CD4-positive, alpha-beta T cell treated with Interleukin-2 at 100 ng/mL for 4 hours (primary cell): ENCODE measurements around the gene RASGRP3.
"Not testable (repeated sequence)": the region's sequence is repeated elsewhere in the genome, so short reads cannot be mapped to it uniquely, and the experiment has no call there.

Experiments
- DNase-seq: peaks from one replicate; pipeline ENCODE4 v3.0.0-alpha.2; 2020; ENCODE audit warnings: low spot score

The RASGRP3 gene, protein sequence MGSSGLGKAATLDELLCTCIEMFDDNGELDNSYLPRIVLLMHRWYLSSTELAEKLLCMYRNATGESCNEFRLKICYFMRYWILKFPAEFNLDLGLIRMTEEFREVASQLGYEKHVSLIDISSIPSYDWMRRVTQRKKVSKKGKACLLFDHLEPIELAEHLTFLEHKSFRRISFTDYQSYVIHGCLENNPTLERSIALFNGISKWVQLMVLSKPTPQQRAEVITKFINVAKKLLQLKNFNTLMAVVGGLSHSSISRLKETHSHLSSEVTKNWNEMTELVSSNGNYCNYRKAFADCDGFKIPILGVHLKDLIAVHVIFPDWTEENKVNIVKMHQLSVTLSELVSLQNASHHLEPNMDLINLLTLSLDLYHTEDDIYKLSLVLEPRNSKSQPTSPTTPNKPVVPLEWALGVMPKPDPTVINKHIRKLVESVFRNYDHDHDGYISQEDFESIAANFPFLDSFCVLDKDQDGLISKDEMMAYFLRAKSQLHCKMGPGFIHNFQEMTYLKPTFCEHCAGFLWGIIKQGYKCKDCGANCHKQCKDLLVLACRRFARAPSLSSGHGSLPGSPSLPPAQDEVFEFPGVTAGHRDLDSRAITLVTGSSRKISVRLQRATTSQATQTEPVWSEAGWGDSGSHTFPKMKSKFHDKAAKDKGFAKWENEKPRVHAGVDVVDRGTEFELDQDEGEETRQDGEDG

DNA sequence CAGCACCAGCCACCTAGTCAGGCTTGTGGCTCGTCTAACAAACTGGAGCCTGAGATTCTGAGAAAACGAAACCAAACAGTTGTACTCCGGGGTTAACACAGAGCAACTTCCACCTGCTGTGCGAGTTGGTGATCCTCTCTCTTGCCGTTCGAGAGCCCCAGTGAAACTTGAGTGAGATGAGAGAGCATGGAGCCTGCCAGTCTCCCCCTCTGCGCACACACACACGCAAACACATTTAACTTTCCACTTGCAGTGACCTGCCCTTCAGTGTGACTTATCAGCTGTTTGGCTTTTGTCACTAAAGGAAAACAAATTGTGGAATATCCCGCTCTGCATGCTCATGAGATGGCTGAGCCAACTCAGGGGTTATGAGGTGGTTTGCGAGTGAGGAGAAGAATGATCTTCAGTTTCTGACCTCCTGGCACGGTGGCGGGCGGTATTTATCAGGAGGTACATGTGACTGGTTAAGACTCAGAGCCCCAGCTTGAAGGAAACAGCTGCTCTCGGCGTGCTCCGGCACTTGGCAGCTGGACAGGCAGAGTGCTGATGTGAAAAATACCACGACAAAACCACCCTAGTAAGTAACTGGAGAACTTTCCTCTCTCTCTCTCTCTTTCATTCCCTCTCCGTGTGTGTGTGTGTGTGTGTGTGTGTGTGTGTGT lies at the start of gene RASGRP3:
Gene RASGRP3 (plus strand): TSS at position 519 of the 662 bp plus-strand sequence. CDS start 38,488 bp downstream, outside the sequence.
- DNase-seq = peak; percentile 74

DNA sequence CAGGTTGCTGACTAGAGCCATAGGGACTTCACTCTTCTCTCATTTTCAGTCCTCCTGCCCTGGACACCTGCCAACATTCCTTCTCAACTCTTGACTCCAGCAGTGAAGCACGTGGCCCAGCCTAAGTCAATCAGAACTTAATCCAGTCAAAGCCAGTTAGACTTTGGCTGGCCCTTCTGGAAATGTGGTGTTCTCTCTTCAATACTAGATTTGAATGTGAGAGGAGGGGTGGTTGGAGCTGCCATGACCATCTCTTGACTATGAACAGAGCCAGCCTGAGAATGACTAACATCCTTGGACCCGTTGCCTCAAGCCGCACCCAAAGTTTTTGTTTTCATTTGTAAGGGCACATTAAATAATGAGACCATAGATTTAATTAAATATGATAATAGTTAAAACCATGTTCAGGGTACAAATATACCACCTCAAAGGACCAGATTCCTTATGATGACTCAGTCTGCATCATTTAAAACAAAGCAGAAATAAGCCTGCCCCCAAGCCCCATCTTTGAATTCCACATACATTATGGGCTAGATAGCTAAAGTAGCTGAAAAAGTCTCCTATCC lies 49.7 kb upstream of the RASGRP3 start:
- DNase-seq = no peak

DNA sequence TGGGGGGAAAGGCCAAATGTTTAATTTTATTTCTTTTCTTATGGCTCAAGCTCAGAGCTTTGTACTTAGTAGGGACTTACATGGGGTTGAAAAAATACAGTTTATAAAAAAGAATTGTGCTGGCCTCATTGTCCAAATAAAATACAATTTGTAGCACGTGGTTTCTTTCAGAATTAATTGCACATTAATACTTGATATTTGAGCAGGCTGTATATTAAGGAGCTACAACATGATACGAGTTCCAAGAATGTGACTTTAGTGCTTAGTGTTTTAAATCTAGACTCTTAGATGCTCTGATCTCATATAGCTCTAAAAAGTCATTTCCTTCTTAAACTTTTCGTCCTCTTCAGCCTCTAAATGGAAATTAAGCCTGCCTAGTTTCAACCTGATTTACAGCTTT lies 46.4 kb upstream of the RASGRP3 start:
- no peak for DNase-seq

DNA sequence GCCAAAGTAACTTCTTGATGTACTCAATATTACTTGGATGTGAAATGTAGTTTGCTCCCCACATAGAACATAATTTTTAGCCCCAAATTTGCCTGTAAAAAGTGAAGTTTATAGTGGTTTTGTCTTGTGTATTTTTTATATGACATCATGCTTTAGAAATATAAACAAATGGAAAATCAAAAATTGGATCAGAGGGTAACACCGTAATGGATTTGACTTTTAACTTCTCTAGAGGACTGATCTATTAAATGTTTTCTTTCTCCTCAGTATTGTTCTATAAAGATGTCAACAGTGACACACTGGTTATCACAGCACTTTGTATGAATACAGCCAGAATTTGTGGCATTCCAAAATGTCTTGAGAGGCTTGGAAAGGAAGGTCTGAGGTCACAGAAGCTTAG lies 45.6 kb upstream of the RASGRP3 start:
- no peak for DNase-seq

DNA sequence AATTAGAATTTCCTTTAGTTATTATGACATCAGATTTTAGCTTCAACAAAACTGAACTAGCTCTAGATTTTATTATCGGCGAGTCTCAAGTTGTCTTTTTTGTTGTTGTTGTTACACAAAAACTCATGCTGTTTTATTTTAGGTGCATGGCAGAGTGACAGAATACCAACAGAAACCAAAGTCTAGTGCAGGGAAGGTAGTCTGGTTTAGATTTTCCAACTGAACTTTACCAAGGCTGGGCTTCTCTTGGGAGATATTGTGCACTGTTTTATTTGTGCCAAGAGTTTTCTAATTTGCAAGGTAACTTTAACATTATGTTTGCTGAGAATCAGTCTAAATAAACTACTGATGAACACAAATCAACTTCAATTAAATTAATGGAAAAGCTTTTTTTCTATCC lies 43.6 kb upstream of the RASGRP3 start:
- no peak for DNase-seq

DNA sequence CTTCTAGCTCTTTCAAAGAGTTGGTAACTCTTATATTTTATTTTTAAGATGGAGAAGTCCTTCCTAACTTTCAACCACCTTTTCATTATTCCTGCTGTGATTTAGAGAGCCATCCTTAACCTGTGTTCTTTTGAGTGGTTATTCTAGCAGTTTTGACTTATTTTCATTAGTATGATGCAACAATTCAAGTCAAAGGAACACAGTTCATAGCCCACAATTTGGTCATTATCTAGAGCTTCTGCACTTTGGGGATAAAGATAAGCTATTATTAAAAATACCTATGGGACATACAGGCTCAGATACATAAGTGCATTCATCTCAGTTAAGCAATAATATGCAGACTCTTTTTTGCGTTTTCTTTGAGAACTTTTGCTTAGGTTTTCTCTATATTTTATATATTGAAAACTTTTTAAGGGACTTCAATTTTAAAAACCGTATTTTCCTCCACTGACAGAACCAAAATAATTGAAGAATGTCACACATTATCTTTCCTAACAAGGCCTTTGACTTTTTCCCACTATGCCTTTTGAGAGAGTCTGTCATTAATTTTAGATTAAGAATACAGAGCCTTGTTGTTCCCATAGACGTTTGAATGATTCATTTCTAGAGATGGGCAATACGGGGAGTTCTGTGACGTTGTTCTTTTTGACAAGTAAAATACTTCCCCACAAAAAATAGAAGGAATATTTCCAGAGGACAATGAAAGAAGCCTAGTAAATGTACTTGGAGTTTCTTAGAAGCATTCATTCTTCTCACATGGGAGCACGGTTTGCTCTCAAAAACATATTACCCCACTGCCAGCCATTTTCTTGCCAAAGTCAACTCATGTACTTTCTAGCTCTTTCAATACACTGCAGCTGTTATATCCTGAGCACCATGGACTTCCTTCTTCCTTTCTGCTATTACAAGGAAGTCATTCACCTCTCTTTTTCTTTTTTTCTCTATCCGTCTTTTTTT lies 42.9 kb upstream of the RASGRP3 start:
- DNase-seq = no peak

DNA sequence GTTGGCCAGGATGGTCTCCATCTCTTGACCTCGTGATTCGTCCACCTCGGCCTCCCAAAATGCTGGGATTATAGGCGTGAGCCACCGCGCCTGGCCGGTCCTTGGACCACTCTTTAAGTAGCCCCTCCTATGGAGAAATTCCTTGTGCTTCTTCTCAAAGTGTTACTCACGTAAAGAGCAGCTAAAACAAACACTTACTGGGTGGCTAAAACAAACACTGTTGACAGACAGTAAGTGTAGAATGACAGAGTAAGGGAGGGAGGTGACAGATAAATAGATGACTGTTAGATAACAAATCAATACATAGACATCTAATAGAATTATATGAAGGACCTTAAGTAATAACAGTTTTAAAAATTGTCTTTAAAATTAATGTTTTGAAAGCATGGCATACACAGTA lies 40.9 kb upstream of the RASGRP3 start:
- DNase-seq = no peak

DNA sequence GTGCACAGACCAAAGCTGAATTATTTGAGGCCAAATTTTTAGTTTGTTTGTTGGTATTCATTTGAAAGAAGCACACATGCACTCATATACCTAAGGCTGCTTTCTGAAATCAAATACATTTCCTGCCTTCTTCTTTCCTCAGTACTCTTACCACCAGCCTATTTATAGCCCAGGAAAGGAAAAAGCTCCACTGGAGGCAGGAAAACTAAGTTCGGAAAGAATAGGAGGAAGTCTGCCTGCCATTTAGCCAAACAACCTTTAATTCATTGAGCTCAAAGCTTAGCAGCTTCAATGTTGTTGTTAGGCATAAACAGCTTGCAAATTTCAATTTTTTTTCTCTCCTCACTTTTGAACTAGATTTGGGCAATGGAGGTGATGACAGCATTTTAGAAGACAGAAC lies 40.4 kb upstream of the RASGRP3 start:
- DNase-seq = no peak

DNA sequence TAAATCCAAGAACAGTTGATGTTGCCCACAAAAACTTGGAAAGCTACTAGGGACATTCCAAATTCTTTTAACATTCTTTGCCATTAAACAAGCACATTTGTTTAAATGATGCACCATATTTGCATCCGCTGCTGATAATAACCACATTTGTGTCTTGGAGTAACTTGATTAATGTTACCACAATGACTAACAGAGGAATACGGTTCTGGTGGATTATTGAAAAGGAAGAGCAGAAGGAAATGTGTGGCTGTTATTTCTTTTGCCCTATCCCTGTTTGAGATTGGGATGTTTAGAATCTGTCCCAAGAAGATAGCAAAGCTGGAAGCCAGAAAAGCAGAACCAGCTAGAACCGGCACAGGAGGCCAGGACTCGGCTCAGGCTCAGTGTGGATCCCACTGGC lies 39.2 kb upstream of the RASGRP3 start:
- no peak for DNase-seq

DNA sequence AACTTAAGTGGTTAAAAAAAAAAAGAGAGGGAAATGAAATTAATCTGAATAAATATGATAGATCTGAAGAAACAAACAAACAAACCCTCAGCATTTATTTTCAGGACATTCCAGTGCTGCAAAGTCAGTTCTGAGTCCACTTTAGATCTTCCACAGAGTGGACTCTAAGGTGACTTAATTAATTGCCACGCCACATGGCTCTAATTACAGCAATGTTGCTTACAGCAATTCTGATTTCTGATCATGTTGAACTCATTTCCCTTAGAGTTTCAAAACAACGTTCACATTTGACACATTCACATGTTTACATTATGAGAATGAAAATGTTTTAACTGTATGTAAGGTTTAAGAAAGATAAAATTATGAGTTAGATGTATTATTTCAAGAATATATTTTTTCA lies 38.6 kb upstream of the RASGRP3 start:
- DNase-seq = no peak

DNA sequence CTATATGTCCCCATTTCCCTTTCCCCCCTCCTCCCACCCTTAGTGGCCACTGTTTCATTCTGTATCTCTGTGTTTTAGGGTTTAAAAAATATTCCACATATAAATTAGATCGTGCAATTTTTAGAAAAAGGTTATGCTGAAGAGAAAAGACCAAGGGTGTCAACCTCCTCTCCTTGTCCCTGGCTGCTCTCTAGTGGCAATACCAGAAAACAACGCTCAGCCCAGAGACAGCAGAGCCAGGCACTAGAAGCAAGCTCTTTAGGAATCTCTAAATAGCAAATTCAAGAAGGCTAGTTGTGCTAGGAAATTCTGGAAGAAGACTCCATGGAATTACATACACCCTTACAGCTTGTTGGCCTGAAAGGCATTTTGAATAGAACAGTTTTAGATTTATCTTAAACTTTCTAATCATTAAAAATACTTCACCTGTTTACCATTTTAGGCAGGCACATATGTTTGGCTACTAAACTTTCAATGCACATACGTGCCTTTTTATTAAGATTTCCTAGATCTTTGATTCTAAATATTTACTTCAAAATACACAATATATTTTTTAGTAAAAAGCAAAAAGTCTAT lies 35.1 kb upstream of the RASGRP3 start:
- peak; percentile 9 for DNase-seq

DNA sequence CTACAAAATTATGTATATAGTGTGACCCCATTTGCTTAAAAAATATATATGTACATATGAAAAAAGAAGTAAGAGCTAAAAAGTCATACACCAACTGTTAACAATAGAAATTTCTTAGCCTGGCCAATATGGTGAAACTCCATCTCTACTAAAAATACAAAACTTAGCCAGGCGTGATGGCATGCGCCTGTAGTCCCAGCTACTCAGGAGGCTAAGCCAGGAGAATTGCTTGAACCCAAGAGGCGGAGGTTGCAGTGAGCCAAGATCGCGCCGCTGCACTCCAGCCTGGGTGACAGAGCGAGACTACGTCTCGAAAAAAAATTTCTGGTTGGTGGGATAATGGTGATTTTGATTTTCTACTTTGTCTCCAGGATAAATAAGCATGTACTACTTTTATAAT lies 34.4 kb upstream of the RASGRP3 start:
- DNase-seq = not testable (repeated sequence)

DNA sequence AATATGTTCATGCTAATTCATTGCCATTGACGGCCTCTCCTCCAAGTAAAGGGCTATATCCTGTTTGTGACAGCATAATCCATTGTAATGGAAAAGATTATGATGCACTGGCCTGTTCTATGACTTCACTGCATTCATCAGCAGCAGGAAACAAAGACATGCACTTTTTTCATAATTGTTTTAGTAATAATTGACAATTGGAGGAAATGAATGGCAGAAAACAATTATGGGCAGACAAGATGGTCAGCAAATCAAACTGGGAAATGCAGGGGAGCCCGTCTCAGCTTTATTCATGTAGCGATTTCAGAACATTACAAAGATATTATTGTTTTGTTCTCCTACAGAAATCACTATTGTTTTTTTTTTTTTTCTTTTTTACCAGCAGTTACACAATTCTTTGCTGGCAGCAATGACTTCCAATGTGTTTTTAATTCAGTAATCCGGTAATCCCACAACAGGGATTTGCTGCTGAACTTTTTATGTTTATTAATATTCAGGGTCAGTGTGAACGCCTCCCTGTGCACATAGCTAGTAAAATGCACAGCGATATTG lies 33.8 kb upstream of the RASGRP3 start:
- no peak for DNase-seq

DNA sequence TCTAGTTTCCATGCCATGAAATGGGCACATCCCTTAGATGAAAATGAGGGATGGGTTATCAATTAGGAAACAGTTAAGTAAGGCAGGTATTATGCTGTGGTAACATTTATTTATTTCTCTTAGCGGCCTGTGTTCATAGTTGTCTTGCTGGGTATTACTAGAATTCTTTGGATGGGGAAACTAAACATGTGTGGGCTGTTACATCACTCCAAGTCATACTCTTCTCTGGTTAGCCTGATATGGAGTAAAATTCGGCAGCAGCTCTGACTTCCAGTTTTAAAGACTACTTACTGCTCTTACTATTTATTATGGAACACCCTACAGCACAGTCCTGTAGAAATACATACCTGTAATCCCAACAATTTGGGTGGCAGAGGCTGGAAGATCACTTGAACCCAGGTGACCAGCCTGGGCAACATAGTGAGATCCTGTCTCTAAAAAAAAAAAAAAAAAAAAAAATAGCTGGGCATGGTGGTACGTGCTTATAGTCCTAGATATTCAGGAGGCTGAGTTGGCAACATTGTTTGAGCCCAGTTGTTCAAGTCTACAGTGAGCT lies 33.1 kb upstream of the RASGRP3 start:
- DNase-seq = no peak

DNA sequence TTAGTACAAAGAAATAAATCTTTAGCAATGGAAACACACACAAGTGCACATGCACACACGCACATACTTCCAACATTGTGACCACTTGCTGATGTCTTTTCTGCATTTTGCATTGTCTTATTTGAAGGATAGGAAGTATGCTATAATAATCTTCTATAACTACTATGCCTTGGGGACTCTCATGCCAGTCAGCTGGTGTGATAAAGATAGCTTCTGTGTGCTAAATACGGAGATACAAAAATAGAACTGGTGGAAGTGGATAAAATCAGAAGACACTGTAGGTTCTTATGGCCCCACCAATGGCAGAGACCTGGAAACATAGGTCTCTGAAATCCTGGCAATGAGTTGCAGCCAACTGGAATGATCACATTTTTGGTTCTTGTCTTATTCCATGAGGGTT lies 31.5 kb upstream of the RASGRP3 start:
- no peak for DNase-seq

DNA sequence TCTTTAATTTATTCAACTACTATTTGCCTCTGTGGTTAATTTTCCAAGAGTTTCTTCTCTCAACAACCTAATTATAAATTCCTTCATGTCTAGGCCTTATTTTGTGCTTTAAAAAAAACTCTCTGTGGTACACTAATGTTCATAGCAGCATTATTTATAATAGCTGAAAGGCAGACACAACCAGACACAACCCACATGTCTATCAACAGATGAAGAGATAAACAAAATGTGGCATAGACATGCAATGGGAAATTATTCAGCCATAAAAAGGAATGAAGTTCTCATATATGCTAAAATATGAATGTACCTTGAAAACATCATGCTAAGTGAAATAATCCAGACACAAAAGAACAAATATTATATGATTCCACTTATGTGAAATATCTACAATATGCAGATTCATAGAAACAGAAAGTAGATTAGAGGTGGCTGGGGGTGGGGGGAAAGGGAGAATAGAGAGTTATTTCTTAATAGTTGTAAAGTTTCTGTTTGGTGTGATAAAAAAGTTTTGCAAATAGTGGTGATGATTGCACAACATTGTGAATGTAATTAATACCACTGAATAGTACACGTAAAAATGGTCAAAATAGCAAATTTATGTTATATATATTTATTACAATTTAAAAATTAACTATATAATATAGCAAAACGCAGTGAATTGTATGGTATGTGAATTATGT lies 28.1 kb upstream of the RASGRP3 start:
- DNase-seq = no peak

DNA sequence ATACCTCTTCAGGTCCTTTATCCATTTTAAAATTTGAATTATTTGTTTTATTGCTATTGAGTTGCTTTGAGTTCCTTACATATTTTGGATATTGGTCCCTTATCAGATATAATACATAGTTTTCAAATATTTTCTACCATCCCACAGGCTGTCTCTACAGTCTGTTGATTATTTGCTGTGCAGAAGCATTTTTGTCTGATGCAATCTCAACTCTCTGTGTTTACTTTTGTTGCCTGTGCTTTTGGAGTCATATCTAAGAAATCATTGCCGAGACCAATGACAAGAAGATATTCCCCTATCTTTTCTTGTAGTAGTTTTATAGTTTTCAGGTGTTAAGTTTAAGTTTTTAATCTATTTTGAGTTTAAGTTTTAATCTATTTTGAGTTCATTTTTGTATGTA lies 25.2 kb upstream of the RASGRP3 start:
- DNase-seq = no peak

DNA sequence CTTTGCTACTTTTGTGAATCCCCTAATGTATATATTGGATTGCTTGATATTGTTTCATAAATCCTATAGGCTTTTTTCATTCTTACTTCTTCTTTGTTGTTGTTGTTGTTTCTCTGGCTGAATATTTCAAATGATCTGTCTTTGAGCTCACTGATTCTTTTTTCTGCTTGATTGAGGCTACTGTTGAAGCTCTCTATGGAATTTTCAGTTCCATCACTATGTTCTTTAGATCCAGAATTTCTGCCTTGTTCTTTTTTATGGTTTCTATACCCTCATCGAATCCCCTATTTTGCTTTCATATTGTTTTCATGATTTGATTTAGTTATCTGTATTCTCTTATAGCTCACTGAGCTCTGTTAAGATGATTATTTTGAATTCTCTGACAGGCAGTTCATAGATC lies 24.6 kb upstream of the RASGRP3 start:
- no peak for DNase-seq

DNA sequence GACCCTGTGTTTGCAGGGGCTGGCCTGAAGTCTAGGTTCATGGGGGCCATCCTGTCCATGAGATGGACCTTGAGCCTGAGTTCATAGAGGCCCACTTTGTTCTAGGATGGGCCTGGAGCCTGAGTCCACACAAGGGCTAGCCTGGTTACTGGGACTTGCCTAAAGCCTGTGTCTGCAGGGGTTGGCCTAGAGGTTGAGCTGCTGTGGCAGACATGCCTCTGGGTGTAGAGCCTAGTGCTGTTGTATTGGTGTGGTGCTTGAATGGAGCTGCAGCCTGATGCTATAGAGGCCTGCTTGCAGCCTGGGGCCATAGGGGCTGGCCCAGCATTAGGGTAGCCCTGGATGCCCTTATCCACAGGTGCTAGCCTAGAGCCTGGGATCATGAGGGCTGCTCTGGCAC lies 23.9 kb upstream of the RASGRP3 start:
- no peak for DNase-seq

DNA sequence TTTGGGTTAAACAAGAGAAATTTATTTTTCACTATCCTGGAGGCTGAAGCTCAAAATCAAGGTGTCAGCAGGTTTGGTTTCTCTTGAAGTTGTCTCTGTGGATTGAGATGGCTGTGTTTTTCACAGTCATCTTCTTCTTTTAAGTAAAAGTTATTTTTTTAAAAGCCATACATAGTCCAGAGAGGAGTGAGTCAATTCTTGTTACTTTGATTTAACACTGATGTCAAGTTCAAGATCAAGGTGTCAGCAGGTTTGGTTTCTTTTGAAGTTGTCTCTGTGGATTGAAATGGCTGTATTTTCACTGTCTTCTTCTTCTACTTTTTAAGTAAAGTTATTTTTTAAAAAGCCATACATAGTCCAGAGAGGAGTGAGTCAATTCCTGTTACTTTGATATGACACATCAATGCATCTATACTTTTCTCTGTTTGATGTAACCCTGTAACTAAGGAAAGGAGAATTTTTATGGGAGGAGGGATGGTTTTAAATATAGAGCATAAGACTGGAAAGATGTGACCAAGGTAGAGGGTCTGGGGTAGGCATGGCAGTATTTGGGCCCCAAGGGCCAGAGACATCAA lies 22.5 kb upstream of the RASGRP3 start:
- no peak for DNase-seq
